ENCODE measurements around the gene CNTD1.

Gene CNTD1

DNA sequence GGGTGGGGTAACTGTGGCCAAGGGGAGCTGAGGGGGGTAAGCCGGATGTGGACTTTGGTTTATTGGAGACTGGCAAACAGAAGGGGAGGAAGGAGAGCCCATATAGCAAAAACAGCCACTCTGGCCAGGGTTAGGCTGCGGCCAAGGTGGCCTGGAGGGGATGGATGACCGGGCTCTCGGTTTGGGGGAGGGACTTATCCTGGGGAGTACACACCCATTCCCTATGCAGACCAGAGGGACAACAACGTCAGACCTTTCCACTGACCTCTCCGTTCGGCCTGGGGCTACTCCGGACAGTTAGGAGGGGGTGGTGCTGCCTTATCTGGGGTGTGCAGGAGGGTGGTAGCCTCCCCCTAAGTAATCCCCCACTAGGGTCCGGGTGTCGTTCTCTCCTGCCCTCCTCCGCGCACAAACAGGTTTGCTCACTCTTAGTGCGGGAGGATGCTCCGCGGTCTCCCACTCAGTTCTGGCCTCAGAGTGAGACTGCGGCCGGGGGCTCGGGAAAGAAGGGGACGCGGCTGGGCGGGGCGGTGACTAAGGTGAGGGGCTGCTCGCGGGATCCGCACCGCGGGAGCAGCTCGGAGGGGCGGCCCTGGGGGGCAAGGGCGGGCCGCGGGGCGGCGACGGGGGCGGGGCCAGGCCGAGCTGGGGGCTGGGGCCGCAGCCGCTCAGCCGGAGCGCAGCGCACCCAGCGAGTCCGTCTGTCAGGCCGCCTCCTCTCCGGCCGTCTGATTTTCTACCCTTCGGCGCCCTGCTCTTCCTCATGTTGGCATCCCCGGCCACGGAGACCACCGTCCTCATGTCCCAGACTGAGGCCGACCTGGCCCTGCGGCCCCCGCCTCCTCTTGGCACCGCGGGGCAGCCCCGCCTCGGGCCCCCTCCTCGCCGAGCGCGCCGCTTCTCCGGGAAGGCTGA, 18.5 kb upstream of the CNTD1 start, which contains the start of gene WNK4:
Gene WNK4, plus strand, starts transcription at position 675 of the 915 bp plus-strand sequence. Its CDS starts 89 bp downstream, at position 764.
- no peak for DNase-seq

DNA sequence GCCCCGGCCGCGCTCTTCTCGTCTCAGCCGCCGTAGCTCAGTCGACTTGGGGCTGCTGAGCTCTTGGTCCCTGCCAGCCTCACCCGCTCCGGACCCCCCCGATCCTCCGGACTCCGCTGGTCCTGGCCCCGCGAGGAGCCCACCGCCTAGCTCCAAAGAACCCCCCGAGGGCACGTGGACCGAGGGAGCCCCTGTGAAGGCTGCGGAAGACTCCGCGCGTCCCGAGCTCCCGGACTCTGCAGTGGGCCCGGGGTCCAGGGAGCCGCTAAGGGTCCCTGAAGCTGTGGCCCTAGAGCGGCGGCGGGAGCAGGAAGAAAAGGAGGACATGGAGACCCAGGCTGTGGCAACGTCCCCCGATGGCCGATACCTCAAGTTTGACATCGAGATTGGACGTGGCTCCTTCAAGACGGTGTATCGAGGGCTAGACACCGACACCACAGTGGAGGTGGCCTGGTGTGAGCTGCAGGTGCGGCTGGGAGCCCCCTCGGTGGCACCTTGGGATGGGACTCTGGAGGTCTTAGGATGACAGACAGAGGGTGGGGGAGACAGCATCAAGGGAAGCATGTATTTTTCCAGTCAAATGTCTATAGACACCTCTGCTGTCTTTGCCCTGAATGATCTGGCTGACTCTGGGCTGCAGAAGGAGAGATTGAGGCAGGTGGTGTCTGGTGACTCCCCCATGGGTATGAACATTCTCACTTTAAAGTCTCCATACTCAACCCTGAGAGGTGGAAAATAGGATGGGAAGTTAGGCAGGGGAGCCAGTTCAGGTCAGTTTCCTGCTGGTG, 17.6 kb upstream of the CNTD1 start:
- DNase-seq: no peak

DNA sequence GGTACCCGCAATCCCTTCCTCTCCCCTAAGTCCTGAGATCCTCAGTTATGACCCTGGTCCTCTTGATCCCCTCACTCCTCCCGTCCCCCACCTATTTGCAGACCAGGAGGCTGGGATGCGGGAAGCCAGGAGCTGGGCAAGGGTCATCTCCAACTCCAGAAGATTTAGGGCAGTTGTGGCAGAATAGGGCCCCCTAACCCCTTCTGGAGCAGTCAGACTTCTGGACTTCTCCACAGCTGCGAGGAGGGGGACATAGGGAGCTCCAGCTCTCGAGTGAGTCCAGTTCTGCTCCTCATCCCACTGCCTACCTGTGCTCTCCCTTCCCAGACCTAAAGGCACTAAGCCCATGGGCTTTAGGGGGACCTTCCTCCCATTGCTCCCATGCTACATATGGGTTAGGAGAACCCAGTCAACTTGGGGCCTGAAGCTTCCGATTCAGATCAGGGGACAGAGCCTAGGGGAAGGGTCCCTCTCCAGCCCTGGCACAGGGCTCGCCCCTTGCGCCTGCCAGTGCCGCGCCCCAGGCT, 17.0 kb upstream of the CNTD1 start:
- no peak for DNase-seq

DNA sequence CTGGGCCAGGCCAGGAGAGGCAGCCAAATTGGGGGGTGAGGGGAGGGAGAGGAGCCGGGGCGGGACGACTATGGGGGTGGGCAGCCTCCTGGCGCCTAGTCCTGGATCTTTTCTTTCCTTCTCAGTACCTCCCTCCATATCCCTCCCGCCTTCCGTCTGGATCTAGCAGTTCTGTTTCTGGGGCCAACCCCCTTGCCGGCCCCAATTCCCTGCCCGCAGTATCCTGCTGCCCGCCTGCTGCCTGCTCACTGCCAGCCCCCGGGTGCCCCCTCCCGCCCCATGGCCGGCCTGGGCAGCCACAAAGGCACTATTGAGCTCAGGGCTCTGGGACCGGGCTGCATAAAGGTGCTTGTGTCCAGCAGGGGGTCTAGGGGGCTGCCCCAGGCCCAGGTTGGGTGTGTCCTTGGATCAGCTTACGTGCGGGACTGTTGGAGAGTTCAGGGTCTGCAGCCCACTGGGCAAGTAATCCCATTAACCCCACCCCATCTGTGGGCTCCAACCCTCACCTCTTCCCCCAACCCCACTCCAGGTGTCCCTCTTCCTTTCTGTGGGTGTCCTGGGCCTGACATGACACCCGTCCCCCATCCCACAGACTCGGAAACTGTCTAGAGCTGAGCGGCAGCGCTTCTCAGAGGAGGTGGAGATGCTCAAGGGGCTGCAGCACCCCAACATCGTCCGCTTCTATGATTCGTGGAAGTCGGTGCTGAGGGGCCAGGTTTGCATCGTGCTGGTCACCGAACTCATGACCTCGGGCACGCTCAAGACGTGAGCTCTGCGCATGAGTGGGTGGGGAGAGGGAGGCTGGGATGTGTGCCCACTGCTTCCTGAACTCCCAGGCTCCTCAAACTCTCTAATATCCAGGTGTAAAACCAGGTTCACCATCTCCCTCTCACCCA, 16.2 kb upstream of the CNTD1 start:
- DNase-seq: no peak

DNA sequence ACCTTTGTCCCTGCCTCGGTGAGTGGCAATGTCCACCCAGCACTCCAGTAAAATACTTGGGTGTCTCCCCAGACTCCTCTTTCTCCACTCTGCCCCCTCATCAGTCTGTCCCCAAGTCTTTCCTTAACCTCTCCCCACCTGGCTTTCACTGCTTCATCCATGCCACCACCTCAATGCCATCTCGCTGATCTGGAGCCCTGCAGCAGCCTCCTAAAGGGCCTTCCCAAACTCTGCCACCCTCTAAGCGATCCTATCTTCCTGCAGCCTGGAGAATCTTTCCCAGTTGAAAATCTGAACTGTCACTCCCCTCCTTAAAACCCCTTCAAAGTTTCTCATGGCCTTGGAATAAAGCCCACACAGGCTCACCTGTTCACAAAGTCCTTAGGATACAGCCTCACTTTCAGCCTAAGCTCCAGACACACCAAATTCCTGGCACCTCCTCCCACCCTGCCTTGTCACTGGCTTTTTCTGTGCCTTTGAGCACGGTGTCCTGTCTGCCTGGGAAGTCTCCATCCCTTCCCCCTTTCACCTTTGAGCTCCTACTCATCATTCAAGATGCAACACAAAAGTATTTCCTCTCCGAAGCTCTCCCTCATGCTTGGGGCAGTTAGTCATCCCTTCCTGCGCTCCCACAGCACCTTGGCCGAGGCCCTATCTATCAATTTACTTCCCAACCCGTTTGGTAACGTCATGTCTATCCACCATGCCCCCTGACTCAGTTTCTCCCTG, 15.4 kb upstream of the CNTD1 start:
- DNase-seq: no peak

DNA sequence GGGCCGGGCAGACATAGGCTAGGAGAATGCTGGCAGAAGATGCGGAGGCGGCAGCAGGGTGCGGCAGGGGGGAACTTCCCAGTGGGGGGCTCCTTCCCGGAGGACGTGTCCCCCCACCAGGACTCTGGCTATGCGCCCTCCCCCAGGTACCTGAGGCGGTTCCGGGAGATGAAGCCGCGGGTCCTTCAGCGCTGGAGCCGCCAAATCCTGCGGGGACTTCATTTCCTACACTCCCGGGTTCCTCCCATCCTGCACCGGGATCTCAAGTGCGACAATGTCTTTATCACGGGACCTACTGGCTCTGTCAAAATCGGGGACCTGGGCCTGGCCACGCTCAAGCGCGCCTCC, 14.9 kb upstream of the CNTD1 start:
- DNase-seq: no peak

DNA sequence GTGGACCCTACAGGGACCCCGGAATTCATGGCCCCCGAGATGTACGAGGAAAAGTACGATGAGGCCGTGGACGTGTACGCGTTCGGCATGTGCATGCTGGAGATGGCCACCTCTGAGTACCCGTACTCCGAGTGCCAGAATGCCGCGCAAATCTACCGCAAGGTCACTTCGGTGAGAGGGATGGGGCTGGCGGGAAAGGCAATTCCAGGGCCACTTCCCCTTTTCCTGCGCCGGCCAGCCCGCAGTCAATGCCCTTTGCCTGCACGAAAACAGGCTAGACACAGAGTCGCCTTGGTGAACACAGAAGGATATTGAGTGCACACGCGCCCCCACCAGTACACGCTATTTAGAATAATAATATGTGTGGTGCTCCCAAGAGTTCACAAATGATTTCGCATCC, 14.3 kb upstream of the CNTD1 start:
- no peak for DNase-seq

DNA sequence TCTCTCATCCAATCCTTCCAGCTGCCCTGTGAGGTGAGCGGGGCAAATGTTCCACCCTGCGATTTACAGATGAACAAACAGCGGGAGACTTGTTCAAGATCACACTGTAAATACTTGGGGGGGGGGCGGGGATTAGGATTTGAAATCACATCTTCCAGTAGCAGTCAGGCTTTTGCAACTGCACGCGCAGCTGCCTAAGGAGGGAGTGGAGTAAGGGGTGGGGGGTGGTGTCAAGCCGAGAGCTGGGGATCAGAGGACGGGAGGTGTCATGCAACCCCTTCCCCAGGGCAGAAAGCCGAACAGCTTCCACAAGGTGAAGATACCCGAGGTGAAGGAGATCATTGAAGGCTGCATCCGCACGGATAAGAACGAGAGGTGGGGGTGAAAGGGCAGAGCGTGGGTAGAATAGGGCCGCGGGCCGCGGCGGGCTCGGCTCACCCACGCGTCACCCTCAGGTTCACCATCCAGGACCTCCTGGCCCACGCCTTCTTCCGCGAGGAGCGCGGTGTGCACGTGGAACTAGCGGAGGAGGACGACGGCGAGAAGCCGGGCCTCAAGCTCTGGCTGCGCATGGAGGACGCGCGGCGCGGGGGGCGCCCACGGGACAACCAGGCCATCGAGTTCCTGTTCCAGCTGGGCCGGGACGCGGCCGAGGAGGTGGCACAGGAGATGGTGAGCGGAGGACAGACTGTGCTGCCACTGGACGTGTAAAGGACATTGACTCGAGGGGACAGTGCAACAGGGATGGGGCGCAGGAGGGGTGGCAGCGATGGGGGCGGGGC, 13.7 kb upstream of the CNTD1 start:
- no peak for DNase-seq

DNA sequence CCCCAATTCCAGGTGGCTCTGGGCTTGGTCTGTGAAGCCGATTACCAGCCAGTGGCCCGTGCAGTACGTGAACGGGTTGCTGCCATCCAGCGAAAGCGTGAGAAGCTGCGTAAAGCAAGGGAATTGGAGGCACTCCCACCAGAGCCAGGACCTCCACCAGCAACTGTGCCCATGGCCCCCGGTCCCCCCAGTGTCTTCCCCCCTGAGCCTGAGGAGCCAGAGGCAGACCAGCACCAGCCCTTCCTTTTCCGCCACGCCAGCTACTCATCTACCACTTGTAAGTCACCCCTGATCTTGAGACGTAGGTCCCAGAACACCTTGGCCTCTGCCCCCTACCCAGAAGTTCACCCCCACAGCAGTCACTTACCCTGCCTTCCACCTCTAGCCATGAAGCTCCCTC, 11.4 kb upstream of the CNTD1 start:
- no peak for DNase-seq

DNA sequence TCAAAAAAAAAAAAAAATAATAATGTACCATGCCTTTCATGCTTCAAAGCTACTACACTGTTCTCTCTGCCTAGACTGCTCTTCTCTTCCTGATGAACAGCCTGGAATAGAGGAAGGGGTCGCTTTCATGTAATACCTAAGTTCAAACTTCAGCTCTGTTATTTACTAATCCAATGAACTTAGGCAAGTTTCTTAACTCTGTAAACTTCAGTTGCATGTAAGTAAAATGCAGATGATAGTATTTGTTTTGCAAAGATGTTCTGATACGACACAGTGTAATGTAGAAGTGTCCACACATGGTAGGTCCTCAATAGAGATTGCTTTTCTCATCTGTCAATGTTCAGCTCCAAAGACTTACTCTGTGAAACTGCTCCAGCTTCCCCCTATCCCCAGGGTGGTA, 6.7 kb upstream of the CNTD1 start:
- DNase-seq: no peak

DNA sequence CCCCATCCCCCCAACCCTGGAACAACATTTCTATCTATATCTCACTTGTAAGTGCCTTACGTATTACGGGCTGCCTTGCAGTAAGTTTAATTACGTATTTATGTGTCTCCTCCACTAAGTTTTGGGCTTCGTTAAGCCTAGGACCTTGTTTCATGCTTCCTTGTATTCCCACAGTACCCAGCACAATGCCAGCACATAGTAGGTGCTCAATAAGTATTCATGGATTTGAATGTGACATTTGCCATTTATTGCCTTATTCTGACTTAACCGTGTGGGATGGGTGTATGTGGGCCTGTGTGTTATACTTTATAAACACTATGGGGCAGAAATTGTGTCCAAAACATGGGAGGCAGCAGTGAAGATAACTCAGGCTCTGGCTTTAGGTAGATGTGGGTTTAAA, 6.1 kb upstream of the CNTD1 start:
- no peak for DNase-seq

DNA sequence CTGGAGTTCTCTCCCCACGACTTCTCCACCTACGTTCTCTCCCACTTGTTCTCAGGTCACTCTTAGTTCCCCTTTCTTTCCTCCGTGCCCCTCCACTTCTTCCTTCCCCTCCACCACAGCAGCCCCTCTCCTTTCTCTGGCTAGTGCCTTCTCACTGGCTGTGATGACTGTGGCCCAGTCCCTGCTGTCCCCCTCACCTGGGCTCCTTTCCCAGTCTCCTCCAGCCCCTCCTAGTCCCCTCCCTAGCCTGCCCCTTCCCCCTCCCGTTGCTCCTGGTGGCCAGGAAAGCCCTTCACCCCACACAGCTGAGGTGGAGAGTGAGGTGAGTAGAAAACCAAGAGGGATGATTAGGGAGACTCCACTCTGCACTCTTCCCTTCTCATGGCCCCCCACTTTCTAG, 3.6 kb upstream of the CNTD1 start:
- no peak for DNase-seq

DNA sequence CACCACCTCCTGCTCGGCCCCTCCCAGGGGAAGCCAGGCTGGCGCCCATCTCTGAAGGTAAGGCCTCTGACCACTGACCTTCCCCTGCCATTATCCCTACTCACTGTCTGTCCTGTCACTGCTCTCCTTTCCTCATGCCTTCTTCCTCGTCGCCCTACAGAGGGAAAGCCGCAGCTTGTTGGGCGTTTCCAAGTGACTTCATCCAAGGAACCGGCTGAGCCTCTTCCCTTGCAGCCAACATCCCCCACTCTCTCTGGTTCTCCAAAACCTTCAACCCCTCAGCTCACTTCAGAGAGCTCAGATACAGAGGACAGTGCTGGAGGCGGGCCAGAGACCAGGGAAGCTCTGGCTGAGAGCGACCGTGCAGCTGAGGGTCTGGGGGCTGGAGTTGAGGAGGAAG, 3.2 kb upstream of the CNTD1 start:
- DNase-seq: no peak

DNA sequence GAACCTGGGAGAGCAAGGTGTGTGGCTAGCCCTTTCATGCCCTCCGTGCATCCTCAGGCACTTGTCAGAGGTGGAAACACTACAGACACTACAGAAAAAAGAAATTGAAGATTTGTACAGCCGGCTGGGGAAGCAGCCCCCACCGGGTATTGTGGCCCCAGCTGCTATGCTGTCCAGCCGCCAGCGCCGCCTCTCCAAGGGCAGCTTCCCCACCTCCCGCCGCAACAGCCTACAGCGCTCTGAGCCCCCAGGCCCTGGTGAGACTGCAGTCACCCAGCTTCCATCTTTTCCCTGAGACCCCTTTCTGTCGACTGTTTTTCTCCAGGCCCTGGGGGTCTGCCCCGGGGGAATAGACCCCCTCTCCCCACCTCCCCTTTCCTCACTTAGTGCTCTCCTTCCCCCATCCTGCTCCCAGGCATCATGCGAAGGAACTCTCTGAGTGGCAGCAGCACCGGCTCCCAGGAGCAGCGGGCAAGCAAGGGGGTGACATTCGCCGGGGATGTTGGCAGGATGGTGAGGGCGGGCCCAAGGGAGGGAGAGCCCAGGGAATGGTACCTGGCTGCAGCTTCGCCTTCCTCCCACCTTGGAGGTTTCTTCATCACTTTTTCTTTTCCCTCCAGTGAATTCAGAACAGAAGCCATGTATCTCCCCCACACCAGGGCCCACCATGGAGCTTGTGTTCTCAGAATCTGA, 2.4 kb upstream of the CNTD1 start:
- no peak for DNase-seq

DNA sequence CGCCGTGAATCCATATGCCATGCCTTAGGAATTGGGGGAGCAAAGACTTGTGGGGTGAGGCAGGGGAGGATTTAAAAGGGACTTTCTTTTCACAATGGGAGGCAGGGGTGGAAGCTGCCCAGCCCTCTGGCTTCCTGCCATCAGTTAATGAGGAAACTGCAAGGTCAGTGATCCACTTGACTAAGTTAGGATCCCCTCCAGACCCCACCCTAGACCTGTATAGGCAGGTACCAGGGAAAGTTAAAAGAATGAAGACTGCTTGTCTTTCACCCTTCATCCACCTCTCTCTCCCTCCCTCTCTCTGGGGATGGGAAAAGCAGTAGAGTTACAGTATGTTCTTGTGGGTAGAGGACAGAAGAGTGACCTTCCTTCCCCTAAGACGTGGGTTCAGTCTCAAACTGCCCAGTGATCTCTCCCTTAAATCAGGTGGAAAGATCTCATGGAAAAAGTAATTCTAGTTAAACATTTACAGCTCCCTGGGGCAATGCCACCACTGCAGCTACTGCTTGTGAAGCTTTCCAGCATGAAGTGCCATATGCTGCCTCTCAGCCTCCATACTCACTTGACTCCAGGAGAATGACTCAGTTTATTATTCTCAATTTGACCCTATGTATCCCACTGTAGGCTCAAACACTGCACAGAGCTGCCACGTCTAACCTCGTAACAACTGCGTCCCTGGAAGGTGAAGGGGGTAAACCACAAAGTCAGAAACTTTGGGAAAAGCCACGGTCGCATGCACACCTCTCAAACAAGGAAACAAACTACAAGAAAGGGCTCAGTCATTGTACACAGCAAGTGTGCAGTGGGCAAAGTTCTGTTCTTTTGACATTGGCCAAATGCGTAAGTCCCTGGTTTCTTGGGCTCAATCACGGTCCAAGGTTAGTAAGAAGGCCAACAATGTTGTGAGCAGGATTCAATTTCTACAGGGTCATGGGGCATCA, 1.3 kb upstream of the CNTD1 start:
- no peak for DNase-seq

DNA sequence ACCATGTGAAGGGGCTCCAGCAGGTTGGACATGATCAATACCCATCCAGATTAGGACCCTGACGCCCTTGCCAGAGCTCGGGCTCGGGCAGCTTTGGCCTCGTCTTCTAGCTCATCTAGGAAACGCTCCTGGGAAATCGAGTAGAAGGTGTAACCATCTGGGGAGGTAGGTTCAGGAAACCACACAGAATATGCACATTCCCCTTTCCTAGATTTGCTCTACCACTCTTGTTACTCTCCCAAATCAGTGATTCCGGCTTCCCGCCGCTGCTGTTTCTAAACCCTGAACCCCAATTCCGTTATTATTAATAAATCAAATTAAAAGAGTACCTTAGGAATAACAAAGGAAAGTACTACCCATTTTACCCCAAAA, 664 bp upstream of the CNTD1 start:
- no peak for DNase-seq

DNA sequence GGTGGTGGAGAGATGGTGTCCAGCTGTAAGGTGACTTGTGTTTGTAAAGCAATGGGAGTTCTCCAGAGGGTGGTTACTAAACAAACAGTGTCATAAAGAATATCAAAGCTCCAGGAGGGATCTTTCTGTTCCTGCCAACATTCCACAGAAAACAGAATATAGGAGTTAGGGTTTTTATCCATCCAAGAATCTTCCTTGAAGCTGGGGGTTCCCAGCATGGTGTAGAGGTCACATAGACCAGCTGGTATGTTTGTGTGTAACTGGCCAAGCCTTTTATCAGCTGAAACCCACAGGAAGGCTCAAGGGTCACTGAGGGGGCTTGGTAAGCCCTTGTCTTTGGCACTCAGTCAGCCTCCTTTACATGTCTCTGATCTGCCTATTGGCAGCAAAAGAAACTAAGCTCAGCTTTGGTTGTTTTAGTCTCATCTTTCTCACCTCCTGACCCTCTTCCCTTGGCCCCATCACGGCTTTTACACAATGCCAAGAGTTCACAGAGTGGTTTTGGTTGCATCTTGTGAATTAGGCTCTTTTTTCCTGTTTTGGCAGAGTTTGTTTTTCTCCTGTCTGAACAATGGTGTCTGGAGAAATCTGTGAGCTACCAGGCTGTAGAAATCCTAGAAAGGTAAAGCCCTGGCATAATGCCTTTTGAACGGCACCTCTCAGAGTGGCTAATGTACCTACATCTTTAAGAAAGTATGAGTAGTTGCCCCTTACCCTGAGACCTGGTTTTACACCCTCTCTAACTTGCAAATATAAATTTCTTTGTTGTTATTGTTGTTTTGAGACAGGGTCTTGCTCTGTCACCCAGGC, 4.6 kb downstream of the CNTD1 start:
- DNase-seq: no peak

DNA sequence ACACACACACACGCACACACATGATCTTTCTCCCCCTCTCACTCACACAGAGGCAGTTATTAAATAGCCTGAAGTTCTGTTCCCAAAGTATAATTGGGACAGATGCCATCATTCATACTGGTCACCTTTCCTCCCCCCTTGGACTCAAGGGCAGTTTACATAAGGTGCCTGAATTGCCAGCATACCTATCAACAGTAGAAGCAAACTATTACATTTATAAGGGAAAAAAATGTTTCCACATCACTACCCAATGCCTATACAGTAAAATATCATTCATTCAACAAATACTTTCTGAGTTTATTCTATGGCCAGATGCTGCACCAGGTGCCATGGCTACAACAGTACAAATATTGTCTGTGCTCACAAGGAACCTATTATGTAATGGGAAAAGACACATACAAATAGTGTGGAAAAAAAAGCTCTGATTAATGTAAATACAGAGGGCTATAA, 6.3 kb downstream of the CNTD1 start:
- no peak for DNase-seq

DNA sequence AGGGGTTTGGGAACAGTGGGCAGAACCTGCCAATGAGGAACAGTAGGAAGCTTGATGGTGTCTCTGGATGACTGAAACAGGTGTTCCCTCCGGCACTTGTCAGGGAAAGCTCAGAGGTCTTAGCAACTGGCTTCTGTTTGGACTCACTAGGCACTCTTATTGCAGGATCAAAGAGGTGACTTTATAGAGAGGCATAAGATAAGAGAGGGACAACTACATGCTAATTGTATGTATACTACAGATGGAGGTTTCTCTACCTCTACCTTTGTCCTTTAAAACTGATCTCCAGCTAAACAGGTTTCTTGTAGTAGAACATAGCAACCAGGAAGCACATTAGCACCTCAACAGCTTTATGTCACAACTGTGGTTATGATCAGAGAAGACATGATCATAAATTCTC, 7.6 kb downstream of the CNTD1 start:
- DNase-seq: no peak
